ENCODE data around the gene DNAAF9. TPM values are rescaled to one million over a fixed set of nuclear protein-coding genes. Genes with fewer than 3 reads are reported as not detected.

DNAAF9 gene
- total RNA-seq, 2 donors from 2014 or later = 24.5 to 27.7 TPM

DNA sequence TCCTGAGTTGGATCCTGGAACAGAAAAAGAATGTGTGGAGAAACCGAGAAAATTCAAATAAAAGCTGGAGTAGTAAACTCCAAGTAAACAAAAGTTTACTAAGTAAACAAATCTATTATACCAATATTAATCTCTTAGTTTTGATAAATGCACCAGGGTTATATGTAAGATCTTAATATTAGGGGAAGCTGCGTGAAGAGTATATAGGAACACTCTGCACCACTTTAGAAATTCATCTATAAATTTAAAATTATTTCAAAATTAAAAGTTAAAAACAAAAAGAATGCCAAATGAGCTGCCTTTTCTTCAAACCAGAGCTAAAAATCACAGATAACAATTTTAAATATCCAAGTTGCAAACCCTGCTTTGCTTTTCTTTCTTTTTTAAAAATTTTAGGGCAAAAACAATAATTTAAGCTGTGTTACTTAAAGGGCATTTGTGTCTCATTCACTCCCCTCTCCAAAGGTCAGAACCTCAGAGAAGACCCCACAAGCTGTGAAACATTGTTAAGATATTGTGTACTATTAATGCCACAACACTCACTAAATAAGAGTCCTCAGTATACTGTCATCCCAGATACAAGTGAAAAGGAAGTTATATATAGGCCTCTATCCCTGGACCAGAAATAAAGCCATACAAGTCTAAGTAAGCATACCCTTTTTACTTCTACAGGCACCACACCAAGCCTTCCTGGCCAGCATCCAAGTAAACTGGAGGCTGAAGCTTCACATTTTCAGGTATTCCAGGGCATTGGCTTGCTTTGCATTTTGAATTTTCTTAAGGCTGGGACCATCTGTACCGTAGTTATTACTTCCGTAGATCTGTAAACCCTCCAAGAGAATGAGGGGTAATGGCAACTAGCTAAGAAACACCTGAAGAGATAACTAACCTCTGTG is 7.0 kb downstream of the DNAAF9 start:
- Histone ChIP-seq H3K36me3 (no peaks in the 10 kb centered on the region), H3K27me3 (replicated peaks; ENCODE audit: insufficient read depth) (no peaks in the 10 kb centered on the region), H3K9me3 (no peaks in the 10 kb centered on the region), H3K4me3 (no peak overlapping the region), H3K4me1 (ENCODE audit: control insufficient read depth in 1 of 2, low read depth in 2 of 2) (peaks cover 0 to 29% of the 10 kb centered on the region in 2 donors), H3K27ac (no peak overlapping the region)
- DNase-seq (ENCODE audit: low spot score) (no peak), ATAC-seq (ENCODE audit: insufficient number of reproducible peaks, low FRiP score, low read depth) (no peak)
- TF ChIP-seq, protein P1, sequence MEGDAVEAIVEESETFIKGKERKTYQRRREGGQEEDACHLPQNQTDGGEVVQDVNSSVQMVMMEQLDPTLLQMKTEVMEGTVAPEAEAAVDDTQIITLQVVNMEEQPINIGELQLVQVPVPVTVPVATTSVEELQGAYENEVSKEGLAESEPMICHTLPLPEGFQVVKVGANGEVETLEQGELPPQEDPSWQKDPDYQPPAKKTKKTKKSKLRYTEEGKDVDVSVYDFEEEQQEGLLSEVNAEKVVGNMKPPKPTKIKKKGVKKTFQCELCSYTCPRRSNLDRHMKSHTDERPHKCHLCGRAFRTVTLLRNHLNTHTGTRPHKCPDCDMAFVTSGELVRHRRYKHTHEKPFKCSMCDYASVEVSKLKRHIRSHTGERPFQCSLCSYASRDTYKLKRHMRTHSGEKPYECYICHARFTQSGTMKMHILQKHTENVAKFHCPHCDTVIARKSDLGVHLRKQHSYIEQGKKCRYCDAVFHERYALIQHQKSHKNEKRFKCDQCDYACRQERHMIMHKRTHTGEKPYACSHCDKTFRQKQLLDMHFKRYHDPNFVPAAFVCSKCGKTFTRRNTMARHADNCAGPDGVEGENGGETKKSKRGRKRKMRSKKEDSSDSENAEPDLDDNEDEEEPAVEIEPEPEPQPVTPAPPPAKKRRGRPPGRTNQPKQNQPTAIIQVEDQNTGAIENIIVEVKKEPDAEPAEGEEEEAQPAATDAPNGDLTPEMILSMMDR (IDR thresholded peaks at IDR 0.05) = no peak

DNA sequence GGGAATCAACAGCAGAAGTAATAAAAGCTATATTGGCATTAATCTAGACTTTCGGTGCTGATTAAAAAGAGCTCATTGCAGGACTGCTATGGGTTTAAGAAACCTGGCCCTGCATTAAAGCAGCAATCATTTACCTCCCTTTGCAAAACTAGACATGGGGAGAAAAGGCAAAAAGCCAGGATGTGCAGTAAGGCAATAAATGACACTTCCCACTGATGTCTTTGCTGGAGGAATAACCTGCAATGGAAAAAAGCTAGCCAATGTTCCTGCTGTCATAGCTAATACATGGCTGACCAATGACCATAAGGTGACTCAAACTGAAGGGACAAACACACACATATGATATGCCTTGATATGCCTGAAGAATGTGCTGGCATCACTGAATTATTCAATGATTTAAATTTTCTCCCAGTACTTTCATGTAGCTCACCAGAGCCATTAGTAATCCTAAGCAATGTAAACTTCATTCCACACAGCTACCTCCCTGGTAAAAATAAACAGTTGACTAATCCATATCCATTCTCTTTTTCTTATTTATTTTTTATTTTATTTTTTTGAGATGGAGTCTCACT is 8.7 kb downstream of the DNAAF9 start:
- H3K36me3 ChIP-seq = no peaks in the 10 kb centered on the region

DNA sequence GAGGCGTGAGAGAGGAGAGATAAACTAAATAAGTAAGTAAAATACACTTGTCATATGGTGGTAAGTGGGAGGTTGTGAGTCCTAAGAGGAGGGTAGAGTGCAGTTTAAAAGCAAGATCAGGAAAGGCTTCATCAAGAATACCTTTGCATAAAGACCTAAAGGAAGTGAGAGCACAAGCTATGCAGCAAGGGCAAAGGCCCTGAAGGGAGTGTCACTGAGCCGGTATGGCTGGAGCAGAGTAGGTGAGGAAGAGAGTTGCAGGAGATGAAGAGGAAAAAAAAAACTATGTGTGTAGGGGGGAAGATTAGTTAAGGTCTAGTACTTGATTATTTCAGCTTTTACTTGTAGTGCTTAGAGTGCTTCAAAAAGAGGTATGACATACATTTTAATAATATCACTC is 11.0 kb downstream of the DNAAF9 start:
- H3K4me3 ChIP-seq = no peak overlapping the region
- H3K27me3 ChIP-seq (replicated peaks; ENCODE audit: insufficient read depth) = no peaks in the 10 kb centered on the region
- H3K27ac ChIP-seq = no peak overlapping the region
- TF ChIP-seq, protein P1 (IDR thresholded peaks at IDR 0.05) = no peak
- DNase-seq (ENCODE audit: low spot score) = no peak
- no peaks in the 10 kb centered on the region for H3K9me3 ChIP-seq
- ATAC-seq (ENCODE audit: insufficient number of reproducible peaks, low FRiP score, low read depth) = no peak
- H3K36me3 ChIP-seq = no peaks in the 10 kb centered on the region
- H3K4me1 ChIP-seq (ENCODE audit: control insufficient read depth in 1 of 2, low read depth in 2 of 2) = peaks cover 0 to 11% of the 10 kb centered on the region in 2 donors

More for the DNA sequence above, 8.7 kb downstream of the DNAAF9 start:
- Histone ChIP-seq H3K4me1 (ENCODE audit: control insufficient read depth in 1 of 2, low read depth in 2 of 2) (peaks cover 0 to 21% of the 10 kb centered on the region in 2 donors), H3K27ac (no peak overlapping the region), H3K27me3 (replicated peaks; ENCODE audit: insufficient read depth) (no peaks in the 10 kb centered on the region), H3K4me3 (no peak overlapping the region), H3K9me3 (no peaks in the 10 kb centered on the region)
- DNase-seq (ENCODE audit: low spot score) (no peak), ATAC-seq (ENCODE audit: insufficient number of reproducible peaks, low FRiP score, low read depth) (no peak)
- TF ChIP-seq, protein P1 (IDR thresholded peaks at IDR 0.05) = no peak

DNA sequence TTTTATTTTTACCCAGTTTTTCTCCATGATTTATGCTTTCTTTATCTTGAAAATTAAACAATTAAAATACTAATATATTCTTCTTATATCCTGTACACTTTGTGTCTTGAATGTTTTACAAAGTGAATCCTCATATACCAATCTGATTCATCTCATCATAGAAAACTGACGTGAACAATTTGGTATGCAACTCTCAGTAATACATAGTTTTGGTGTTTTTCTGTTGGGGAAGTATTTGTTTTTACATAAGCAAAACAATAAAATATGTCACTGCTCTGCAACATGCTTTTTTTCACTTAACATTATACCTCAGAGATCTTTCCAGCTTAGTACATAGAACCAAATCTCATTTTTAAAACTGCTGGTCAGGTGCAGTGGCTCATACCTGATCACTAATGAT is 14.7 kb downstream of the DNAAF9 start:
- H3K4me3 ChIP-seq = no peak overlapping the region
- no peaks in the 10 kb centered on the region for H3K9me3 ChIP-seq
- H3K36me3 ChIP-seq = no peaks in the 10 kb centered on the region
- peaks cover 0 to 5% of the 10 kb centered on the region in 2 donors for H3K4me1 ChIP-seq (ENCODE audit: control insufficient read depth in 1 of 2, low read depth in 2 of 2)
- DNase-seq (ENCODE audit: low spot score) (no peak), ATAC-seq (ENCODE audit: insufficient number of reproducible peaks, low FRiP score, low read depth) (no peak)
- TF ChIP-seq, protein P1 (IDR thresholded peaks at IDR 0.05) = no peak
- no peak overlapping the region for H3K27ac ChIP-seq
- no peaks in the 10 kb centered on the region for H3K27me3 ChIP-seq (replicated peaks; ENCODE audit: insufficient read depth)

DNA sequence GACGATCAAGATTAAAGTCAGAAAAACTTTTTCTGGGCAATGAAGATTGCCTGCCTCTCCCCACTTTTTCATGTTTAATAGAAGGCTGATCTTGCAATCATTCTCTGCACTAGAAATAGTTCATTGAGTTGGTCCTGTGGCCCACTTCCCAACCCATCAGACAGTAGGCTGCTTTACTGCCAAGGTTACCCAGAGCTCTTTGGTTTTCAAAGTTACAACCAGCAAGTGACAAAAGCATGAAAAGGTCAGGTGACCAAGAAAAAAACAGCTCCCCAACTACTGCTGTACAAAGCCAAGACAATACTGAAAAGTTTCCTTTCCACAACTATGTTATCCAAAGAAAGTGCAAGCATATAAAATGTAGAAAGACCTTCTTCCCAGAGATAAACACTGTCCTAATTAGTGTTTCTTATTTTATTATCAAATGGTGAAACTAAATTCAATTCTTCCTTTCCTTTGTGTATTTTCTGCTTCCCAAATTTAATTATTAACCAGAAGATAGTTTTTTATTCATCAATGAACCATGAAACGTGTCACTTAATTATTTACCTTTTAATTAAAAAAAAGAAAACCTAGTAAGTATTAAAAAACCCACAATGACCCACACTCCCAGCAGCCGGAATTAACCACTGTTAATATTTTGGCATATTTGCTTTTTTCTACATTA is 16.6 kb downstream of the DNAAF9 start:
- TF ChIP-seq, protein P1 (IDR thresholded peaks at IDR 0.05) = no peak
- Histone ChIP-seq H3K4me1 (ENCODE audit: control insufficient read depth in 1 of 2, low read depth in 2 of 2) (peaks cover 0 to 5% of the 10 kb centered on the region in 2 donors), H3K27ac (no peak overlapping the region), H3K36me3 (no peaks in the 10 kb centered on the region), H3K4me3 (no peak overlapping the region), H3K9me3 (peaks cover 4% of the 10 kb centered on the region), H3K27me3 (replicated peaks; ENCODE audit: insufficient read depth) (no peaks in the 10 kb centered on the region)
- ATAC-seq (ENCODE audit: insufficient number of reproducible peaks, low FRiP score, low read depth) (no peak), DNase-seq (ENCODE audit: low spot score) (no peak)
